Mesenchymal stem cell (in vitro differentiated cells and primary cell): Measurements from ENCODE around the gene ITIH4.

ENCODE experiments used
- DNase-seq: peaks from one replicate; pipeline ENCODE4 v3.0.0-alpha.2; 2013
- H2AFZ ChIP-seq: one replicate; pipeline ENCODE4 v1.6.1; 2013; ENCODE audit warnings: low read depth, mild to moderate bottlenecking, control low read depth, inconsistent platforms, low read length, moderate library complexity
- H2AK5ac ChIP-seq: 2 replicates; pipeline ENCODE4 v1.6.1; 2013; ENCODE audit warnings: low read length, moderate library complexity, mild to moderate bottlenecking, inconsistent platforms; ENCODE audit not compliant: severe bottlenecking
- H2BK120ac ChIP-seq: one replicate; pipeline ENCODE4 v1.6.1; 2013; ENCODE audit warnings: low read depth, mild to moderate bottlenecking, inconsistent platforms, low read length, moderate library complexity
- H2BK12ac ChIP-seq, 2 experiments: one replicate each; pipeline ENCODE4 v1.6.1; 2013; ENCODE audit warnings: inconsistent platforms in 2 of 2, low read length in 2 of 2, mild to moderate bottlenecking in 2 of 2, moderate library complexity in 2 of 2, control low read depth in 1 of 2
- H2BK15ac ChIP-seq: one replicate; pipeline ENCODE4 v1.6.1; 2013; ENCODE audit warnings: mild to moderate bottlenecking, low read depth, inconsistent platforms; ENCODE audit not compliant: poor library complexity, severe bottlenecking
- H2BK5ac ChIP-seq: 2 replicates; pipeline ENCODE4 v1.6.1; 2013; ENCODE audit warnings: low read depth, mild to moderate bottlenecking, low read length, control low read depth, inconsistent platforms; ENCODE audit not compliant: poor library complexity, severe bottlenecking
- H3K14ac ChIP-seq, 2 experiments: one replicate each; pipeline ENCODE4 v1.6.1; 2013; ENCODE audit warnings: inconsistent platforms in 2 of 2, low read length in 2 of 2, control low read depth in 1 of 2, mild to moderate bottlenecking in 1 of 2, moderate library complexity in 1 of 2
- H3K18ac ChIP-seq, 2 experiments: one replicate each; pipeline ENCODE4 v1.6.1; 2013; ENCODE audit warnings: inconsistent platforms in 2 of 2, low read length in 2 of 2, control low read depth in 1 of 2, low read depth in 1 of 2, mild to moderate bottlenecking in 1 of 2
- H3K23ac ChIP-seq, 2 experiments: one replicate each; pipeline ENCODE4 v1.6.1; 2013; ENCODE audit warnings: inconsistent platforms in 2 of 2, low read length in 2 of 2, mild to moderate bottlenecking in 2 of 2, moderate library complexity in 2 of 2, control low read depth in 1 of 2
- H3K27ac ChIP-seq: 2 replicates; pipeline ENCODE4 v1.5.1; 2013; ENCODE audit warnings: mild to moderate bottlenecking, moderate library complexity, low read length, control low read depth, inconsistent platforms; ENCODE audit not compliant: poor library complexity, severe bottlenecking
- H3K27me3 ChIP-seq, 2 experiments: 2 replicates each; pipeline versions ENCODE4 v1.6.1 to v1.7.0; 2013; ENCODE audit warnings: low read length in 2 of 2, mild to moderate bottlenecking in 2 of 2, moderate library complexity in 2 of 2, control low read depth in 1 of 2, inconsistent platforms in 1 of 2; ENCODE audit not compliant: control insufficient read depth in 1 of 2, insufficient read depth in 1 of 2
- H3K36me3 ChIP-seq, 2 experiments: 2 replicates each; pipeline versions ENCODE4 v1.6.1 to v1.7.0; 2013; ENCODE audit warnings: low read length in 2 of 2, control low read depth in 1 of 2, inconsistent platforms in 1 of 2, low read depth in 1 of 2, mild to moderate bottlenecking in 1 of 2; ENCODE audit not compliant: insufficient read depth in 2 of 2, control insufficient read depth in 1 of 2
- H3K4ac ChIP-seq, 2 experiments: one replicate each; pipeline ENCODE4 v1.6.1; 2013; ENCODE audit warnings: inconsistent platforms in 2 of 2, low read length in 2 of 2, mild to moderate bottlenecking in 2 of 2, moderate library complexity in 2 of 2, control low read depth in 1 of 2, low read depth in 1 of 2
- H3K4me1 ChIP-seq: 2 replicates; pipeline ENCODE4 v1.6.1; 2013; ENCODE audit warnings: low read depth, low read length, control low read depth; ENCODE audit not compliant: control insufficient read depth, insufficient read depth
- H3K4me2 ChIP-seq: 2 replicates; pipeline ENCODE4 v1.6.1; 2013; ENCODE audit warnings: low read length, mild to moderate bottlenecking, inconsistent platforms; ENCODE audit not compliant: poor library complexity, severe bottlenecking
- H3K4me3 ChIP-seq, 2 experiments: 2 replicates each; pipeline versions ENCODE4 v1.5.1 to v1.7.0; 2013; ENCODE audit warnings: low read length in 2 of 2, mild to moderate bottlenecking in 2 of 2, control low read depth in 1 of 2, low read depth in 1 of 2; ENCODE audit not compliant: insufficient read depth in 1 of 2
- H3K79me1 ChIP-seq: replicated peaks from 2 replicates; pipeline ENCODE4 v1.6.1; 2013; ENCODE audit warnings: mild to moderate bottlenecking, control low read depth, low read length, inconsistent platforms; ENCODE audit not compliant: poor library complexity, severe bottlenecking
- H3K9ac ChIP-seq: 2 replicates; pipeline ENCODE4 v1.7.0; 2013; ENCODE audit warnings: mild to moderate bottlenecking, low read length, moderate library complexity
- H3K9me3 ChIP-seq: 2 replicates; pipeline ENCODE4 v1.7.0; 2013; ENCODE audit warnings: mild to moderate bottlenecking, low read length; ENCODE audit not compliant: control insufficient read depth
- H4K8ac ChIP-seq: one replicate; pipeline ENCODE4 v1.6.1; 2013; ENCODE audit warnings: inconsistent platforms, mild to moderate bottlenecking, low read length, moderate library complexity
- H4K91ac ChIP-seq: one replicate; pipeline ENCODE4 v1.6.1; 2013; ENCODE audit warnings: mild to moderate bottlenecking, low read length, inconsistent platforms
- WGBS: methylation state at CpG from one replicate; pipeline ENCODE4 v1.1.7; 2013; ENCODE audit warnings: mixed read lengths; 5-methylcytosine and 5-hydroxymethylcytosine counted together

ITIH4 gene

DNA sequence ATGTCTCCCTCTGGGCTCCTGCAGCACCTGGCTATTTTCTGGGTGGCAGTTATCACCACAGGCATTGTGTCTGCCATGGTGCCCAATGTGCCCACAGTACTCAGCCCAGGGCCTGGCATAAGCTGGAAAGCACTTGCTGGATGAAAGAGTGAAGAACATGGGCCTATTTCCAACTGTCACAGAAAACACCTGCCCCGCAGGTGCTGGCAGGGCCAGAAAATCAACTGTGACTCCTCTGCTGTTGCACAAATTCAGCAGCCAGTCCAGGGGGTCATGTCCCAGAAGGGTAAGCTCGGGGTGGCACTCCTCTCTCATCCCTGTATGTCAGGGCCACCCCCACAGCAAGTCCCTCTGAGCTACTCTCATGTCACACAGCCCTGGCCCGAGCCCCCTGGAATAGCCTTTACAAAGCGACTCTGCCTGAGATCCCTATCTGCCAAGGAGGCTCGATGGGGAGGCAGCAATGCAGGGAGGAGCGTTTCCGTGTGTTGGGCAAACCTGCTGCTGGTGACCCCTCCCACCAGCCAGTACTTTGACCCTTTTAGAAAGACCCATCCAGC, 18.9 kb downstream of the ITIH4 start:
- Histone ChIP-seq H3K27me3 (peaks cover 10 to 47% of the 10 kb centered on the region in 2 experiments), H3K14ac (no peak overlapping the region), H3K18ac (no peak overlapping the region), H3K27ac (no peak overlapping the region), H3K79me1 (no peaks in the 10 kb centered on the region), H4K91ac (no peak overlapping the region), H3K9ac (no peak overlapping the region), H2BK15ac (no peak overlapping the region), H2AK5ac (no peak overlapping the region), H2BK120ac (no peak overlapping the region), H3K23ac (no peak overlapping the region), H2BK12ac (no peak overlapping the region), H3K4me3 (no peak overlapping the region), H3K9me3 (no peaks in the 10 kb centered on the region), H3K4me1 (no peaks in the 10 kb centered on the region), H2AFZ (no peak overlapping the region), H4K8ac (no peak overlapping the region), H3K4ac (no peak overlapping the region), H2BK5ac (no peak overlapping the region), H3K4me2 (no peak overlapping the region), H3K36me3 (no peaks in the 10 kb centered on the region)
- WGBS = 72% methylated on average over 7 of the region's 7 CpGs
- no peak for DNase-seq

DNA sequence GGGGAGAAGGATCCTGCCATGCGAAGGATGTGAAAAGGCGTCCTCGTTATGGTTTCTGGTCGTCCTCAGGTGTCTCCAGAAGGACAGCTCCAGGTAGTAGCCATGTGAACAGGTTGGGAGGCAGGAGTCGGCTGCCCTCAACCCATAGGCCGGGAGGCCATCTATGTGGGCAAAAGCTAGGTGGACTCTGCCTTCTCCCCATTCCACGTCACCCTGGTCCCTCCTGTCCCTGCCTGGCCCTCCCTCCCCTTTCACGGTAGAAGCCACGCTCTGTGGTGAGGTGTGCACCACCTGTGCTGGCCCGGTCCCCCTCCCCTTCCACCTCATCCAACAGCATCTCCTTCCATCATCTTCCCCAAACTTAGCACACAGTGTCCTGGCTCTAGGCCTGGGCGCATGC, 19.5 kb downstream of the ITIH4 start:
- DNase-seq = no peak
- Histone ChIP-seq H2AFZ (no peak overlapping the region), H4K91ac (no peak overlapping the region), H3K4me1 (no peaks in the 10 kb centered on the region), H3K4ac (no peak overlapping the region), H4K8ac (no peak overlapping the region), H2BK5ac (no peak overlapping the region), H3K23ac (no peak overlapping the region), H3K79me1 (no peaks in the 10 kb centered on the region), H2AK5ac (no peak overlapping the region), H2BK120ac (no peak overlapping the region), H3K4me3 (no peak overlapping the region), H3K18ac (no peak overlapping the region), H2BK15ac (no peak overlapping the region), H3K9me3 (no peaks in the 10 kb centered on the region), H3K9ac (no peak overlapping the region), H3K14ac (no peak overlapping the region), H3K36me3 (no peaks in the 10 kb centered on the region), H2BK12ac (no peak overlapping the region), H3K27me3 (peaks cover 10 to 46% of the 10 kb centered on the region in 2 experiments), H3K4me2 (no peak overlapping the region), H3K27ac (no peak overlapping the region)
- WGBS = 91% methylated on average over 11 of the region's 11 CpGs

- Histone ChIP-seq H3K4me3 (no peak overlapping the region), H4K8ac (no peak overlapping the region), H2BK12ac (no peak overlapping the region), H3K18ac (no peak overlapping the region), H2BK120ac (no peak overlapping the region), H3K36me3 (no peaks in the 10 kb centered on the region), H3K79me1 (no peaks in the 10 kb centered on the region), H3K9ac (no peak overlapping the region), H2AK5ac (no peak overlapping the region), H2AFZ (no peak overlapping the region), H3K23ac (no peak overlapping the region), H3K27ac (no peak overlapping the region), H3K14ac (no peak overlapping the region), H3K4me2 (no peak overlapping the region), H2BK5ac (no peak overlapping the region), H3K9me3 (no peaks in the 10 kb centered on the region), H2BK15ac (no peak overlapping the region), H3K4me1 (no peaks in the 10 kb centered on the region), H3K4ac (no peak overlapping the region), H3K27me3 (peaks cover 10 to 46% of the 10 kb centered on the region in 2 experiments), H4K91ac (no peak overlapping the region)
- DNase-seq = no peak
- 71% methylated on average over 7 of the region's 7 CpGs for WGBS
These were observed 20.7 kb downstream of the ITIH4 start for GRCh38 chr3:52809662-52810377.

DNA sequence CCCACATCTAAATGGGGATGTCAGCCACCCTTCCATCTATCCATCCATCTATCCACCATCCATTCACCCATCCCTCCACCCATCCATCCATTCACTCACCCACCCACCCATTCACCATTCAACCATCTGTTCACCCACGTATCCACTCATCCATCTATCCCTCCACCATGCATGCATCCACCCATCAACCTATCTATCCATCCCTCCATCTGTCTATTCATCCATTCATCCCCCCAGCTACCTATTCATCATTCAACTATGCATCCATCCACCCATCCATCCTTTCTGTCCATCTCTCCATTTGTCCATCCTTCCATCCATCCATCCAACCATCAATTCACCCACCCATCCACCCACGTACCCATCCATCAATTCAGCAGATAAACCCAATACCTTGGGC, 21.3 kb downstream of the ITIH4 start:
- peaks cover 9 to 46% of the 10 kb centered on the region in 2 experiments for H3K27me3 ChIP-seq
- H3K4ac ChIP-seq = no peak overlapping the region
- no peak overlapping the region for H4K91ac ChIP-seq
- H3K4me2 ChIP-seq = no peak overlapping the region
- no peak overlapping the region for H3K27ac ChIP-seq
- no peak overlapping the region for H3K4me3 ChIP-seq
- no peak overlapping the region for H2AK5ac ChIP-seq
- no peaks in the 10 kb centered on the region for H3K9me3 ChIP-seq
- no peak overlapping the region for H2BK12ac ChIP-seq
- no peak overlapping the region for H2BK5ac ChIP-seq
- H3K18ac ChIP-seq = no peak overlapping the region
- no peak overlapping the region for H2AFZ ChIP-seq
- H3K14ac ChIP-seq = no peak overlapping the region
- H4K8ac ChIP-seq = no peak overlapping the region
- no peak overlapping the region for H3K9ac ChIP-seq
- H3K36me3 ChIP-seq = no peaks in the 10 kb centered on the region
- H3K23ac ChIP-seq = no peak overlapping the region
- H2BK120ac ChIP-seq = no peak overlapping the region
- H3K79me1 ChIP-seq = no peaks in the 10 kb centered on the region
- no peak overlapping the region for H2BK15ac ChIP-seq
- WGBS = 69% methylated on average over 2 of the region's 2 CpGs
- DNase-seq = no peak
- no peaks in the 10 kb centered on the region for H3K4me1 ChIP-seq
